K562 (cell line): Measurements from ENCODE around the gene C3orf70. TPM values are rescaled to one million over a fixed set of nuclear protein-coding genes. Genes with fewer than 3 reads are reported as not detected.

Experiments used
- CEBPG ChIP-seq, 3 experiments: fragments of 200-800 bp in 1 of 3; sonication (Bioruptor generic) in 1 of 3; sonication (generic) in 1 of 3; formaldehyde crosslinking in 1 of 3; IDR thresholded peaks in 2 of 3; conservative IDR thresholded peaks in 1 of 3; 2 replicates each; pipeline versions ENCODE4 v1.6.1 to v1.8.0; 2016 to 2022; ENCODE audit warnings: missing compliant biosample characterization in 2 of 3, missing genetic modification characterization in 2 of 3, mild to moderate bottlenecking in 1 of 3, missing genetic modification reagents in 1 of 3
- CREB3L1 ChIP-seq: fragments of 450-650 bp; IDR thresholded peaks from 2 replicates; pipeline ENCODE4 v1.6.1; 2014; ENCODE audit warnings: low read depth, mild to moderate bottlenecking, moderate library complexity, borderline replicate concordance
- CREM ChIP-seq: IDR thresholded peaks from 2 replicates; pipeline ENCODE4 v1.6.1; 2014; ENCODE audit warnings: antibody characterized with exemption, low read depth
- ELK1 ChIP-seq: sonication (generic); formaldehyde crosslinking; IDR thresholded peaks from 2 replicates; pipeline ENCODE4 v1.8.1; 2022; ENCODE audit warnings: missing genetic modification reagents
- KLF6 ChIP-seq: fragments of 250-450 bp; sonication (Bioruptor Pico); IDR thresholded peaks from 2 replicates; pipeline ENCODE4 v1.4.0; 2020; ENCODE audit warnings: mild to moderate bottlenecking, moderate library complexity, borderline replicate concordance
- MAFG ChIP-seq: fragments of 450-650 bp; conservative IDR thresholded peaks from 2 replicates; pipeline ENCODE4 v1.6.1; 2016; ENCODE audit warnings: missing genetic modification characterization, missing compliant biosample characterization
- polyA plus RNA-seq, 8 experiments: library from polyadenylated mRNA; depleted of rRNA in 4 of 8; stranded (reverse) in 5 of 8; unstranded in 3 of 8; fragments of >200 nt; fragmentation: Nextera tagmentation in 2 of 8; fragmentation: Illumina TruSeq in 1 of 8; extraction: Ambion mirVana in 2 of 8; extraction: Trizol in 1 of 8; gene quantifications; 2 replicates each; pipeline versions ENCODE4 v1.2.1 to v1.2.3, GENCODE V29; 2011 to 2014; ENCODE audit warnings: inconsistent platforms in 1 of 8, missing spikeins in 1 of 8
- total RNA-seq, 7 experiments: library from RNA; depleted of rRNA in 6 of 7; stranded (reverse); fragments of >200 nt in 6 of 7; fragmentation: Illumina TruSeq in 2 of 7; extraction: Trizol in 2 of 7; gene quantifications; 2 replicates each; pipeline versions ENCODE4 v1.2.1 to v1.2.3, GENCODE V29; 2011 to 2021; ENCODE audit warnings: low replicate concordance in 1 of 7
- TF ChIP-seq, protein P1 (sequence below): fragments of 150-350 bp; IDR thresholded peaks from 2 replicates; pipeline ENCODE4 v1.6.1; 2014; ENCODE audit warnings: low read depth, mild to moderate bottlenecking, low read length, borderline replicate concordance
- TF ChIP-seq, protein P2 (sequence below): IDR thresholded peaks from 2 replicates; pipeline ENCODE4 v1.6.1; 2016; ENCODE audit warnings: missing genetic modification characterization, missing compliant biosample characterization
- TF ChIP-seq, protein P3 (sequence below): fragments of 450-650 bp; IDR thresholded peaks from 2 replicates; pipeline ENCODE4 v1.6.1; 2016; ENCODE audit warnings: borderline replicate concordance

Gene C3orf70
- total and polyA plus RNA-seq, 9 of the 15 experiments (the other 6 are each of a cell fraction or from before 2014, with no cell fraction given): 0.01 to 0.04 (median 0.03) TPM; not detected in 6

GRCh38 chr3:185059766-185060165 lies 93.1 kb downstream of the C3orf70 start (continued):
- no peak for TF ChIP-seq CREB3L1
- no peak for TF ChIP-seq CEBPG (CRISPR knock-in tag; IDR thresholded peaks at IDR 0.05)
- no peak for TF ChIP-seq CEBPG (tag; conservative IDR thresholded peaks at IDR 0.05 in 1 of 2, IDR thresholded peaks at IDR 0.05 in 1 of 2)
- TF ChIP-seq, protein P1, sequence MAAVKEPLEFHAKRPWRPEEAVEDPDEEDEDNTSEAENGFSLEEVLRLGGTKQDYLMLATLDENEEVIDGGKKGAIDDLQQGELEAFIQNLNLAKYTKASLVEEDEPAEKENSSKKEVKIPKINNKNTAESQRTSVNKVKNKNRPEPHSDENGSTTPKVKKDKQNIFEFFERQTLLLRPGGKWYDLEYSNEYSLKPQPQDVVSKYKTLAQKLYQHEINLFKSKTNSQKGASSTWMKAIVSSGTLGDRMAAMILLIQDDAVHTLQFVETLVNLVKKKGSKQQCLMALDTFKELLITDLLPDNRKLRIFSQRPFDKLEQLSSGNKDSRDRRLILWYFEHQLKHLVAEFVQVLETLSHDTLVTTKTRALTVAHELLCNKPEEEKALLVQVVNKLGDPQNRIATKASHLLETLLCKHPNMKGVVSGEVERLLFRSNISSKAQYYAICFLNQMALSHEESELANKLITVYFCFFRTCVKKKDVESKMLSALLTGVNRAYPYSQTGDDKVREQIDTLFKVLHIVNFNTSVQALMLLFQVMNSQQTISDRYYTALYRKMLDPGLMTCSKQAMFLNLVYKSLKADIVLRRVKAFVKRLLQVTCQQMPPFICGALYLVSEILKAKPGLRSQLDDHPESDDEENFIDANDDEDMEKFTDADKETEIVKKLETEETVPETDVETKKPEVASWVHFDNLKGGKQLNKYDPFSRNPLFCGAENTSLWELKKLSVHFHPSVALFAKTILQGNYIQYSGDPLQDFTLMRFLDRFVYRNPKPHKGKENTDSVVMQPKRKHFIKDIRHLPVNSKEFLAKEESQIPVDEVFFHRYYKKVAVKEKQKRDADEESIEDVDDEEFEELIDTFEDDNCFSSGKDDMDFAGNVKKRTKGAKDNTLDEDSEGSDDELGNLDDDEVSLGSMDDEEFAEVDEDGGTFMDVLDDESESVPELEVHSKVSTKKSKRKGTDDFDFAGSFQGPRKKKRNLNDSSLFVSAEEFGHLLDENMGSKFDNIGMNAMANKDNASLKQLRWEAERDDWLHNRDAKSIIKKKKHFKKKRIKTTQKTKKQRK: no peak
- no peak for TF ChIP-seq KLF6 (CRISPR knock-in tag)
- TF ChIP-seq, protein P2, sequence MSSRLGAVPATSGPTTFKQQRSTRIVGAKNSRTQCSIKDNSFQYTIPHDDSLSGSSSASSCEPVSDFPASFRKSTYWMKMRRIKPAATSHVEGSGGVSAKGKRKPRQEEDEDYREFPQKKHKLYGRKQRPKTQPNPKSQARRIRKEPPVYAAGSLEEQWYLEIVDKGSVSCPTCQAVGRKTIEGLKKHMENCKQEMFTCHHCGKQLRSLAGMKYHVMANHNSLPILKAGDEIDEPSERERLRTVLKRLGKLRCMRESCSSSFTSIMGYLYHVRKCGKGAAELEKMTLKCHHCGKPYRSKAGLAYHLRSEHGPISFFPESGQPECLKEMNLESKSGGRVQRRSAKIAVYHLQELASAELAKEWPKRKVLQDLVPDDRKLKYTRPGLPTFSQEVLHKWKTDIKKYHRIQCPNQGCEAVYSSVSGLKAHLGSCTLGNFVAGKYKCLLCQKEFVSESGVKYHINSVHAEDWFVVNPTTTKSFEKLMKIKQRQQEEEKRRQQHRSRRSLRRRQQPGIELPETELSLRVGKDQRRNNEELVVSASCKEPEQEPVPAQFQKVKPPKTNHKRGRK (tag): no peak
- TF ChIP-seq ELK1: no peak
- no peak for TF ChIP-seq CREM
- TF ChIP-seq MAFG (tag): no peak
- TF ChIP-seq, protein P3, sequence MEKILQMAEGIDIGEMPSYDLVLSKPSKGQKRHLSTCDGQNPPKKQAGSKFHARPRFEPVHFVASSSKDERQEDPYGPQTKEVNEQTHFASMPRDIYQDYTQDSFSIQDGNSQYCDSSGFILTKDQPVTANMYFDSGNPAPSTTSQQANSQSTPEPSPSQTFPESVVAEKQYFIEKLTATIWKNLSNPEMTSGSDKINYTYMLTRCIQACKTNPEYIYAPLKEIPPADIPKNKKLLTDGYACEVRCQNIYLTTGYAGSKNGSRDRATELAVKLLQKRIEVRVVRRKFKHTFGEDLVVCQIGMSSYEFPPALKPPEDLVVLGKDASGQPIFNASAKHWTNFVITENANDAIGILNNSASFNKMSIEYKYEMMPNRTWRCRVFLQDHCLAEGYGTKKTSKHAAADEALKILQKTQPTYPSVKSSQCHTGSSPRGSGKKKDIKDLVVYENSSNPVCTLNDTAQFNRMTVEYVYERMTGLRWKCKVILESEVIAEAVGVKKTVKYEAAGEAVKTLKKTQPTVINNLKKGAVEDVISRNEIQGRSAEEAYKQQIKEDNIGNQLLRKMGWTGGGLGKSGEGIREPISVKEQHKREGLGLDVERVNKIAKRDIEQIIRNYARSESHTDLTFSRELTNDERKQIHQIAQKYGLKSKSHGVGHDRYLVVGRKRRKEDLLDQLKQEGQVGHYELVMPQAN: no peak
- TF ChIP-seq, all 486 proteins: peak for 0
